OCI-LY3 (cell line): Measurements from ENCODE around the gene CPAMD8.

Experiments
- CTCF ChIP-seq: fragments of 200-600, 300-600 bp; sonication (generic); IDR thresholded peaks from 2 replicates; pipeline ENCODE4 v1.5.1; 2014; ENCODE audit warnings: antibody characterized with exemption, low read length, low read depth
- EZH2phosphoT487 ChIP-seq: fragments of 200-600 bp; shearing (Covaris generic); IDR thresholded peaks from 2 replicates; pipeline ENCODE4 v1.6.1; 2018; ENCODE audit warnings: antibody characterized with exemption, mixed run types, low read depth

- TF ChIP-seq CTCF (no peak), EZH2phosphoT487 (no peak)
Observed at GRCh38 chr19:16922592-16922934, 104.0 kb downstream of the CPAMD8 start.
